HG03159 (cell line): Measurements from ENCODE around the gene RCL1.
"Not testable (repeated sequence)": the region's sequence is repeated elsewhere in the genome, so short reads cannot be mapped to it uniquely, and the experiment has no call there.

Source experiments
- ATAC-seq: cut with Tn5 transposase; IDR thresholded peaks from one replicate; pipeline ENCODE4 v1.9.1; 2021; ENCODE audit warnings: mild to moderate bottlenecking, moderate library complexity; ENCODE audit not compliant: unreplicated experiment

Gene RCL1

DNA sequence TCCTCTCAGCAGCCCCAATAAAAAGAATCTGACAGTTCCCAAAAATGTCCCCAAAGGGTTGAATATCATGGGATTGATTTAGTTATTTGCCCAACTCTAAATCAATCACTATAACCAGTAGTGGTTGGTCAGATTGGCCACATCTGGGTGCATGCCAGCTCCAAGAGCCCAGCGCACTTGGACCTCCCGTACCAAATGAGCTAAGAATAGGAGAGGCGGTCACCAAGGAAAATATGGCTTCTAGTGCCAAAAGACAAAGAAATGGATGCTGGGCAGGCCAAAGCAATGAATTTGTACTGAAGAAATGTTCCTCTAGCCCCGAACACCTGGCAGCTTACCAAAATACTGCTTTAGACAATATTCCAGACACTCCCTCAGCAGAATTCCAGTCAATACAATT is 80.3 kb downstream of the RCL1 start:
- ATAC-seq = no peak

DNA sequence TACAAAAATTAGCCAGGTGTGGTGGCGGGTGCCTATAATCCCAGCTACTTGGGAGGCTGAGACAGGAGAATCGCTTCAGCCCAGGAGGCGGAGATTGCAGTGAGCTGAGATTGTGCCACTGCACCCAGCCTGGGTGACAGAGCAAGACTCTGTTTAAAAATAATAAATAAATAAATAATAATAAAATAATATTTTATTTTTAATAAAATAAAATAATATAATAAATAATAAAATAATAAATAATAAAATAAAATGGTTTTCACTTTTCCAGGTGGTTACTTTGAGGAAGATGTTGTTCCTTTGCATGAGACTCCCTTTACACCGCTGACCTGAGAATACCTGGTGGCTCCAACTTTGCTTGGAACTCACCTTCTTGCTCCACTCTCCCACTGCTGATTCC is 82.8 kb downstream of the RCL1 start:
- ATAC-seq = no peak

DNA sequence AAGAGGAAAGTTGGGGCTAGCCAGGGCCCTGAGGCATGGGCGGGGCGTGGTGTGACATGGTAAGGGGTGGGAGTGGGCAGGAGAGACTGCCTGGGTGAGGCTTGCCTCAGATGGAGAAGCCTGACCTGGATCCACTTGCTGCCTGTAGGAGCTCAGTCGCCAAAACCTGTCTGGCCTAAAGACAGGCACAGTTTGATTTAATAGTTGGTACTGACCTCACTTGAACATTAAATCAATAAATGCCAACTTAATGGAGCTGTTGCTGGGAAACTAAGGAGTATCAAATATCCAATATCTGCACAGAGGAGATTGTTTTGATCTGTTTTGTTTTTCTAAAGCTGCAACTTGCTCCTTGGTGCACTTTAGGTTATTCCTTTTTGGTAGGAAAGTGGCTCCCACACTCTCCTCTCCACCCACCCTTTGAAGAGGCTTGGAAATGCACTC is 86.4 kb downstream of the RCL1 start:
- ATAC-seq = no peak

DNA sequence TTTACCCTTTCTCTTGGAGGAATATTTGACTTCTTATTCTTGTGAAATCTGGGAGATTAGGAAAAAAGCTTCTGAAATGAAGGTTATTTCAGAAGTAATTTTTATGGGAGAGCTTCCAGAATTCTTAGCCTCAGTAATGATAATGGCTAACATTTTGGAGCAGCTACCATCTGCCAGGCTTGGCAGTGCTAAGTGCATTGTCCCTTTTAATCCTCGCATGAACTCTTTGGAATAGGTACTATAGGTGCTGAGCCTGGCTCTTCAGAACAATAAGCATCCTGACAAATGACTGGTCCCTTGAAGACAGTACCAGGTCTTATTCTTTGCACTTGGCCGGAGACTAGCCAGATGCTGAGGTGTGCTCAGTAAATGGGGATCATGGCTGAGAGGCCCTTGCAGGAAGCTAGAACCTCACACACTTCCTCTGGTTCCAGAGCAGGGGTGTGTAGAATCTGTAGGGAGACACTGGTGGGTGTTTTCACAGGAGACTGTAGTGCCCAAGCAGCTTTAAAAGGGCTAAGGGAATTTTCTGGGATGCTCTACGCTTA is 90.7 kb downstream of the RCL1 start:
- ATAC-seq = no peak

DNA sequence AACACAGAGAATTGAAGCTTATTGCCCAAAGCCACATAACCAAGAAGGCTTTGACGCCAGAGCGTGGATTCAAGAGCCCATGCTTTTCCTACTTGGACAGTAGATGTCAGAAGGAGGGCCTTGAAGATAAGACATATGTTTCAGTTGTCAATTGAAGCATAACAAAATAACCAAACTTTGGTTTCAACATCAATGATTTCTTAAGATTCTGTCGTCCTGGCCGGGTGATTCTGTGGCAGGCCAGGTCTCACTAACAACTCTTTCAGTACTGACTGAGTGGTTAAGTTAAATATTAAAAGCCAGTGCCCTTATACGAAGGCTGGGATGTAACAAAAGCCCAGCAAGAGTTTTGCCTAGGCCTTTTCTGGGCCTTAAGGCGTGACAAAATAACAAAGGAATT is 94.0 kb downstream of the RCL1 start:
- peak; percentile 92 for ATAC-seq

DNA sequence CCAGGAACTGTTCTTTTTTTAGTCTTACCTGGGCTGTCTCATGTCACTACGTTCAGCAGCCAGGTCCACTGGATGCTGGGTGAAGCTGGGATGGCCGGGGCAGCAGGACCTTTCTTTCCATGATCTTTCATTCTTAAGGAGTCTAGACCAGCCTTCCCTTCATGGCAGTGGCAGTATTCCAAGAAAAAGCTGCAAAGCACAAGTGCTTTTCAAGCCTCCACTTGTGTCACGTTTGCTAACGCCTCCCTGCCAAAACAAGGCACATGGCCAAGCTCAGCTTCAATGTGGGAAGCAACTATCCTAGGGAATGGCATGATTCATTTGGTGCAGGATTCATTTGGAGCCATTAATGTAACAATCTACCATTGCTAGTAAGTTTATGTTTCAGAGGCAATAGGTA is 94.8 kb downstream of the RCL1 start:
- no peak for ATAC-seq

DNA sequence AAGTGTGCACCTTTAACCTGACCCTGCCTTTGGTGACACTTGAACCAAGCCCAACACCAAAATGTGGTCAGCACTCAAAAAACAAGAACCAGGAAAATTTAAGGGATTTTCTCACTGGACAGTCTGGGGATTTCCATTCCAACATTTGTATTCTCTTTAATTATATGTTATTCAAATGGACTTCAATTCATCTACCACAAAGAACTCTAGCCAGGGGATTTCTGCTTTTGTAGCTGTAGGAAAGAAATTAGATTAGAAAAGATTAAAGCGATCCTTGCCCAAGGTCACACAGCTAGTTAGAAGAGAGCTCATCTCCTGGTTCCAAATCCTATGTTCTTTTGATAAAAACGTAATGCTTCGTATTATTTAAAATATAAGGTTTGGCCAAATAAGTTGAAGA is 97.5 kb downstream of the RCL1 start:
- no peak for ATAC-seq

DNA sequence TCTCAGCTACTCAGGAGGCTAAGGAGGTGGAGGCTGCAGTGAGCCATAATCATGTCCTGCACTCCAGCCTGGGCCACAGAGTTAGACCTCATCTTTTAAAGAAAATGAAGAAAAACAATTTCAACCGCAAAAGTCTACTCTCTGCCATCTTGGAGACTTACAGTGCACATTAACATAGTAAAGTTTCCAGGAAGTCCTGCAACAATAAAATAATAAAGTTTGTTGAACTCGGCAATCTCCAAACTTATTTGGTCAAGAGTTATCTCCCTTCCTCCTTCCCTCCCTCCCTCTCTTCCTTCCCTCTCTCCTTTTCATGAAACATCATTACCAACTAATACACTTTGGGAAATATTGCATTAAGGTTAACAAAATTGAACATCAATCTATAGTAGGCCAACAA is 98.2 kb downstream of the RCL1 start:
- no peak for ATAC-seq

DNA sequence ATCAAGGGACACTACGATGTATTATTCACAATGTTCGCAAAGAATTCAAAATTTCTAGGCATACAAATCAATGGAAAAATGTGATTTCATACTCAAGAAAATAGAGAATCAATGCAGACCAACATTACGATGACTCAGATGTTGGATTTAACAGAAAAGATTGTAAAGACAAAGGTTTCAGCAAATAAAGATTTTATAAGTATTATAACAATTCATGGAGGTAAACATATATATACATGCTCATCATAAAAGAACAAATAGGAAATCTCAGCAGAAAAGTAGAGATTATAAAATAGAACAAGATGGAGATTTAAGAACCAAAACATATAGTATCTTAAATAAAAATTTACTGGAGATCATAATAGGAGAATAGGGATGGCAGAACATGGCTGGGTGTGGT is 98.9 kb downstream of the RCL1 start:
- no peak for ATAC-seq

DNA sequence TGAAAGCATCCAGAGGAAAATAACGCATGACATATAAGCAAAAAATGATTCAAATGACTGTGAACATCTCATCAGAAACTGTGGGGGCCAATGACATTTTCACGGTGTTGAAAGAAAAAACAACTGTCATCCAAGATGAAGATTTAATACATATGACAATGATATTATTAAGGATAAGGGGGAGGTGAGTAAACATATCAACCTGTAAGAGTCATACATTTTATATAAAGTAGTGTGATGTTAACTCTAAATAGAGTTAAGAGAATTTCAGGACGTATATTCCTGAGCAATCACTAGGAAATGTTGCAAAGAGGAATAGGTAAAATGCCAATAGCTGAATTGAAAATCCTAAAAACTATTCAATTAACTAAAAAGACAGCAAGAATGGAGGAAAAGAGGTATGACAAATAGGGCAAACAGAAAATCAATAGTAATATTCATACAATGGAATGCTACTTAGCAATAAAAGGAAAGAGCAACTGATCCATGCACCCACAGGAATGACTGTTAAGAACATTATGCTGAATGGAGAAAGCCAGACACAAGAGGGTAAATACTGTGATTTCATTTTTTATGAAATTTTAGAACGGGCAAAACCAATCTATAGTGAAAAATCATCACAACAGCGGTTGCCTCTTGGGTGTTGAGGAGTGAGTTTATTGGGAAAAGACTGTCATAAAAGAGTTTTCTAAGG is 99.9 kb downstream of the RCL1 start:
- no peak for ATAC-seq

DNA sequence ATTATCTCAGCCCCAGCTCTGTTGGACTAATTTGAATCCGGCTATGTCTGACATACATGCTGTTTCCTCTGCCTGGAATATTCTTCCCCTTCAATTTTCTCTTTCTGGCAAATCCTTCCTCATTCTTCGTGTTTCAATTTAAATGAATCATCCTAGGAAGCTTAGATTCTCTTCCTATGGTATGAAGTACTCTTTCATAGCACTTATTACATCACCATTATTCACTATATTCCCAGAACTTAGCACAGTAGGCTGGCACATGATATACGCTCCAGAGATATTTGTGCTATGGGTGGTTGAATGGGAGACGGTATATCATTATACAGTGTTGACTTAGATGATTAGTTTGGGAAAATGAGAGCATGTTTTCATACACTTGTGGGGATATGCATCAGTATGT is 101.3 kb downstream of the RCL1 start:
- no peak for ATAC-seq

DNA sequence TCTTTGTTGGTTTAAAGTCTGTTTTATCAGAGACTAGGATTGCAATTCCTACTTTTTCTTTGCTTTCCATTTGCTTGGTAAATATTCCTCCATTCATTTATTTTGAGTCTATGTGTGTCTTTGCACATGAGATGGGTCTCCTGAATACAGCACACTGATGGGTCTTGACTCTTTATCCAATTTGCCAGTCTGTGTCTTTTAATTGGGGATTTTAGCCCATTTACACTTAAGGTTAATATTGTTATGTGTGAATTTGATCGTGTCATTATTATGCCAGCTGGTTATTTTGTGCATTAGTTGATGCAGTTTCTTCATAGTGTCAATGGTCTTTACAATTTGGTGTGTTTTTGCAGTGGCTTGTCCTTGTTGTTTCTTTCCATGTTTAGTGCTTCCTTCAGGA is 107.1 kb downstream of the RCL1 start:
- not testable (repeated sequence) for ATAC-seq

DNA sequence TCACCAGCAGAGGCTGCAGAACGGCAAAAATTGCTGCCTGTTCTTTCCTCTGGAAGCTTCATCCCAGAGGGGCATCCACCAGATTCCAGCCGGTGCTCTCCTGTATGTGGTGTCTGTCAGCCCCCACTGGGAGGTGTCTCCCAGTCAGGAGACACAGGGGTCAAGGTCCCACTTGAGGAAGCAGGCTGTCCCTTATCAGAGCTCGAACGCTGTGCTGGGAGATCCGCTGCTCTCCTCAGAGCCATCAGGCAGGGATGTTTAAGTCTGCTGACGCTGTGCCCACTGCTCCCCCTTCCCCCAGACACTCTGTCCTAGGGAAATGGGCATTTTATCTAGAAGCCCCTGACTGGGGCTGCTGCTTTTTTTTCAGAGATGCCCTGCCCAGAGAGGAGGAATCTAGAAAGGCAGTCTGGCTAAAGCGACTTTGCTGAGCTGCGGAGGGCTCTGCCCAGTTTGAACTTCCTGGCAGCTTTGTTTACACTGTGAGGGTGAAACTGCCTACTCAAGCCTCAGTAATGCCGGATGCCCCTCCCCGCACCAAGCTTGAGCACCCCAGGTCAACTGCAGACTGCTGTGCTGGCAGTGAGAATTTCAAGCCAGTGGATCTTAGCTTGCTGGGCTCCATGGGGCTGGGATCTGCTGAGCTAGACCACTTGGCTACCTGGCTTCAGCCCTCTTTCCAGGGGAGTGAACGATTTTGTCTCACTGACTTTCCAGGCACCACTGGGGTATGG is 108.8 kb downstream of the RCL1 start:
- ATAC-seq = not testable (repeated sequence)

DNA sequence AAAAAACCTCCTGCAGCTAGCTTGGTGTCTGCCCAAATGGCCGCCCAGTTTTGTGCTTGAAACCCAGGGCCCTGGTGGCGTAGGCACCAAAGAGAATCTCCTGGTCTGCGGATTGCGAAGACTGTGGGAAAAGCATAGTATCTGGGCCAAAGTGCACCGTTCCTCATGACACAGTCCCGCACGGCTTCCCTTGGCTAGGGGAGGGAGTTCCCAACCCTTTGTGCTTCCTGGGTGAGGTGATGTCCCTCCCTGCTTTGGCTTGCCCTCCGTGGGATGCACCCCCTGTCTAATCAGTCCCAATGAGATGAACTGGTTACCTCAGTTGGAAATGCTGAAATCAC is 109.4 kb downstream of the RCL1 start:
- ATAC-seq = no peak

DNA sequence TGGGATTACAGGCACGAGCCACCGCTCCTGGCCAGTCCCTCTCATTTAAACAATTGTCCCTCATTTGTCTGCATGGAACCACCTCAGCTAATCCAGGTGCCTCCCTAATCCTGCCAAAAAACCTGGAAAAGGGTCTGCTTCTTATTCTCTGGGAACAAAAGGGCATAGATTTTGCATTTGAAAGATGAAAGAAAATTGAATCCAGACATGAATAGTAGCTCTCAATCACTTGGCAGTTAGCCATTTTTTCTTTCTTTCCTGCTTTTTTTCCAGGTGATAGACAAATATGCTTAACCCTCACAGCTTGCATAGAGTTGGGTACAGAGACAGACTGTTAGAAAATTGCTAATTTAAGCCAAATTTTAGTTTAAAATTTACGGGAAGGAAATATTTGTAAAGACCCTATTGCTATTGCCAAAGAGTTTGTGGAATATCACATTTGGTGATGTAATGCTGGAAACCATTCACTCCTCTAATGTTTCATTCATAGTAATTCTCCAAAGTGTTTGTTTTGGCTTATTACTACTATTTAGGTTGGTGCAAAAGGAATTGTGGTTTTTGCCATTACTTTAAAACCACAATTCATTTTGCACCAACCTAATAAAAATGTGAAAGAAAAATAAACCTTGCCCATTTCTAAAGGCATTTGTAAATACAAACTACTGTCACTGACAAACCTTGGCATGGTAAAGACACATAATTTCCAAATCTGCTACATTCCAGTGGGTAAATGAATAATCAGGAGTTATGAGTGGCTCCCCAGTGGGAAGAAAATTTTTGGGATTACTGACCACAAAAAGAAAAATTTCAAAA is 111.8 kb downstream of the RCL1 start:
- no peak for ATAC-seq

DNA sequence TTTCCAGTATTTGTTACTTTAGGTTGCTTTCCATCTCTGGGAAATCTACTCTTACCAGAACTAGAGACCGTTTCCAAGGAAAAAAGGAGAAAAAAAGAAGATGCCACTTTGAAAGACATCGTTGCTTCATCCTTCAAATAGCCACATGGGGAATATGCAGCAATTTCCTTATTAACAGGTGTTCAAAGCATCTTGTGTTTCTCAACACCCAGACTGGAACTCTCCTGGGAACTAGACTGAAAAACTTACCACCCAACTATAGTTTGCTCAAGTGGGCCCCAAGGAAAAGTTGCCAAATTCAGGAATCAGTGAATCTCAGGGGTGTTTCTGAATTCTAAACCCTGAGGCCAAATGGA is 112.4 kb downstream of the RCL1 start:
- ATAC-seq = no peak
